ENCODE results near the gene OSBPL8.
"Not testable (repeated sequence)": the region's sequence is repeated elsewhere in the genome, so short reads cannot be mapped to it uniquely, and the experiment has no call there.

OSBPL8 gene

GRCh38 chr12:76501390-76501789, 58.2 kb downstream of the OSBPL8 start (continued):
- TF ChIP-seq POU6F1 (CRISPR knock-in tag; IDR thresholded peaks at IDR 0.05; ENCODE audit: borderline replicate concordance, low read depth), result no peak

- ATAC-seq, result not testable (repeated sequence)
Measured at GRCh38 chr12:76499136-76499535, 60.4 kb downstream of the OSBPL8 start.

GRCh38 chr12:76495556-76495955, 64.0 kb downstream of the OSBPL8 start:
- no peak for TF ChIP-seq POU6F1 (CRISPR knock-in tag; IDR thresholded peaks at IDR 0.05; ENCODE audit: borderline replicate concordance, low read depth)
- no peak for TF ChIP-seq ZFP30 (CRISPR knock-in tag; IDR thresholded peaks at IDR 0.05)
- TF ChIP-seq TOX (CRISPR knock-in tag; IDR thresholded peaks at IDR 0.05; ENCODE audit: borderline replicate concordance), result no peak
- TF ChIP-seq OSR1 (CRISPR knock-in tag; IDR thresholded peaks at IDR 0.05), result no peak
- no peak for TF ChIP-seq PATZ1 (CRISPR knock-in tag; IDR thresholded peaks at IDR 0.05; ENCODE audit: borderline replicate concordance)
- no peak for TF ChIP-seq ZNF565 (CRISPR knock-in tag; conservative IDR thresholded peaks at IDR 0.05; ENCODE audit: low read depth)
- TF ChIP-seq ESRRG (CRISPR knock-in tag; IDR thresholded peaks at IDR 0.05), result no peak
- no peak for TF ChIP-seq ZFP3 (CRISPR knock-in tag; IDR thresholded peaks at IDR 0.05)
- no peak for TF ChIP-seq ISL1 (CRISPR knock-in tag; IDR thresholded peaks at IDR 0.05)
- no peak for TF ChIP-seq GLIS3 (CRISPR knock-in tag; IDR thresholded peaks at IDR 0.05)
- TF ChIP-seq TCF4 (CRISPR knock-in tag; IDR thresholded peaks at IDR 0.05; ENCODE audit: borderline replicate concordance), result no peak
- no peak for TF ChIP-seq ARNTL (CRISPR knock-in tag; IDR thresholded peaks at IDR 0.05; ENCODE audit: borderline replicate concordance, low read depth)
- no peak for TF ChIP-seq TSHZ2 (CRISPR knock-in tag; IDR thresholded peaks at IDR 0.05)
- TF ChIP-seq PPARA (CRISPR knock-in tag; IDR thresholded peaks at IDR 0.05; ENCODE audit: borderline replicate concordance), result no peak
- no peak for TF ChIP-seq CREB5 (CRISPR knock-in tag; IDR thresholded peaks at IDR 0.05; ENCODE audit: low read depth)
- TF ChIP-seq ZNF70 (CRISPR knock-in tag; IDR thresholded peaks at IDR 0.05), result no peak
- TF ChIP-seq CSDC2 (CRISPR knock-in tag; IDR thresholded peaks at IDR 0.05), result no peak
- TF ChIP-seq SNAI2 (CRISPR knock-in tag; IDR thresholded peaks at IDR 0.05), result no peak
- TF ChIP-seq ZNF8 (CRISPR knock-in tag; IDR thresholded peaks at IDR 0.05), result no peak
- TF ChIP-seq BACH2 (CRISPR knock-in tag; IDR thresholded peaks at IDR 0.05; ENCODE audit: borderline replicate concordance), result no peak
- no peak for ATAC-seq

GRCh38 chr12:76491292-76491691, 68.3 kb downstream of the OSBPL8 start:
- no peak for ATAC-seq
- TF ChIP-seq ESRRG (CRISPR knock-in tag; IDR thresholded peaks at IDR 0.05) (no peak), CREB5 (CRISPR knock-in tag; IDR thresholded peaks at IDR 0.05; ENCODE audit: low read depth) (no peak), PPARA (CRISPR knock-in tag; IDR thresholded peaks at IDR 0.05; ENCODE audit: borderline replicate concordance) (no peak), CSRNP3 (CRISPR knock-in tag; IDR thresholded peaks at IDR 0.05) (no peak), TCF4 (CRISPR knock-in tag; IDR thresholded peaks at IDR 0.05; ENCODE audit: borderline replicate concordance) (no peak), CSDC2 (CRISPR knock-in tag; IDR thresholded peaks at IDR 0.05) (no peak), ZC3H10 (CRISPR knock-in tag; IDR thresholded peaks at IDR 0.05) (no peak), ZFP3 (CRISPR knock-in tag; IDR thresholded peaks at IDR 0.05) (no peak), SNAI2 (CRISPR knock-in tag; IDR thresholded peaks at IDR 0.05) (no peak), RARB (CRISPR knock-in tag; IDR thresholded peaks at IDR 0.05) (no peak), PATZ1 (CRISPR knock-in tag; IDR thresholded peaks at IDR 0.05; ENCODE audit: borderline replicate concordance) (no peak), ISL1 (CRISPR knock-in tag; IDR thresholded peaks at IDR 0.05) (no peak)
